KG1 (cell line): Measurements from ENCODE around the gene CCDC8.
"Not testable (repeated sequence)": the region's sequence is repeated elsewhere in the genome, so short reads cannot be mapped to it uniquely, and the experiment has no call there.

Source experiments
- DNase-seq: peaks from one replicate; lab custom pipeline; 2025; lab: John Stamatoyannopoulos, UW

The CCDC8 gene

GRCh38 chr19:46404753-46405468 is 8.5 kb downstream of the CCDC8 start:
- no peak for DNase-seq

GRCh38 chr19:46404055-46404752 is 9.2 kb downstream of the CCDC8 start:
- DNase-seq, result no peak

GRCh38 chr19:46402725-46403124 is 10.6 kb downstream of the CCDC8 start:
- no peak for DNase-seq

- DNase-seq, result not testable (repeated sequence)
Observed at GRCh38 chr19:46397801-46398479, 15.4 kb downstream of the CCDC8 start.

- no peak for DNase-seq
Observed at GRCh38 chr19:46394402-46394797, 19.0 kb downstream of the CCDC8 start.

GRCh38 chr19:46393456-46394401 is 19.6 kb downstream of the CCDC8 start:
- DNase-seq, result no peak

- no peak for DNase-seq
Observed at GRCh38 chr19:46392837-46393236, 20.5 kb downstream of the CCDC8 start.

GRCh38 chr19:46392252-46392801 is 21.0 kb downstream of the CCDC8 start:
- DNase-seq, result no peak

GRCh38 chr19:46391296-46392251 is 21.8 kb downstream of the CCDC8 start:
- no peak for DNase-seq

- no peak for DNase-seq
Observed at GRCh38 chr19:46390866-46391265, 22.5 kb downstream of the CCDC8 start.

- DNase-seq, result no peak
Observed at GRCh38 chr19:46390121-46390858, 23.1 kb downstream of the CCDC8 start.

- no peak for DNase-seq
Observed at GRCh38 chr19:46388311-46389095, 24.9 kb downstream of the CCDC8 start.

GRCh38 chr19:46387713-46388130 is 25.6 kb downstream of the CCDC8 start:
- DNase-seq, result no peak

- DNase-seq, result no peak
Observed at GRCh38 chr19:46386996-46387712, 26.2 kb downstream of the CCDC8 start.

- DNase-seq, result no peak
Observed at GRCh38 chr19:46386151-46386550, 27.2 kb downstream of the CCDC8 start.

- DNase-seq, result no peak
Observed at GRCh38 chr19:46385636-46386035, 27.7 kb downstream of the CCDC8 start.

- no peak for DNase-seq
Observed at GRCh38 chr19:46384396-46384795, 29.0 kb downstream of the CCDC8 start.

- no peak for DNase-seq
Observed at GRCh38 chr19:46383846-46384245, 29.5 kb downstream of the CCDC8 start.
